Anterior cingulate cortex (tissue), 58 donors: Measurements from ENCODE around the gene GNG7.
"Not testable (repeated sequence)": the region's sequence is repeated elsewhere in the genome, so short reads cannot be mapped to it uniquely, and the experiment has no call there.

Source experiments
- DNase-seq, 58 donors: peaks; one replicate each; lab custom pipeline; 2025; lab: John Stamatoyannopoulos, UW

GNG7 gene

GRCh38 chr19:2495651-2496316 is 206.7 kb downstream of the GNG7 start:
- DNase-seq = peak in 2 of 58 donors; percentile 20 to 26

GRCh38 chr19:2495130-2495641 is 207.3 kb downstream of the GNG7 start:
- DNase-seq = peak in 24 of 58 donors; percentile 3 to 70 (median 32)

- peak in 51 of 58 donors; percentile 11 to 88 (median 59) for DNase-seq
Observed at GRCh38 chr19:2494447-2495129, 207.9 kb downstream of the GNG7 start.

- DNase-seq = peak in 25 of 58 donors; percentile 9 to 53 (median 33)
Observed at GRCh38 chr19:2494084-2494446, 208.4 kb downstream of the GNG7 start.

GRCh38 chr19:2493448-2493847 is 209.0 kb downstream of the GNG7 start:
- not testable (repeated sequence) for DNase-seq

- DNase-seq = no peak
Observed at GRCh38 chr19:2492870-2493269, 209.6 kb downstream of the GNG7 start.

- no peak for DNase-seq
Observed at GRCh38 chr19:2491130-2491801, 211.2 kb downstream of the GNG7 start.

- no peak for DNase-seq
Observed at GRCh38 chr19:2490659-2491058, 211.8 kb downstream of the GNG7 start.

GRCh38 chr19:2488942-2489731 is 213.4 kb downstream of the GNG7 start:
- DNase-seq = peak in 25 of 58 donors; percentile 3 to 54 (median 29)

- no peak for DNase-seq
Observed at GRCh38 chr19:2488405-2488941, 214.0 kb downstream of the GNG7 start.

GRCh38 chr19:2487842-2488241 is 214.7 kb downstream of the GNG7 start:
- DNase-seq = no peak

GRCh38 chr19:2487090-2487489 is 215.4 kb downstream of the GNG7 start:
- DNase-seq = no peak

- DNase-seq = no peak
Observed at GRCh38 chr19:2485428-2485827, 217.1 kb downstream of the GNG7 start.

- no peak for DNase-seq
Observed at GRCh38 chr19:2484178-2484937, 218.1 kb downstream of the GNG7 start.

GRCh38 chr19:2483484-2484151 is 218.9 kb downstream of the GNG7 start:
- no peak for DNase-seq

- no peak for DNase-seq
Observed at GRCh38 chr19:2483084-2483483, 219.4 kb downstream of the GNG7 start.

- no peak for DNase-seq
Observed at GRCh38 chr19:2482354-2483038, 220.0 kb downstream of the GNG7 start.

- no peak for DNase-seq
Observed at GRCh38 chr19:2481466-2481865, 221.0 kb downstream of the GNG7 start.
